Nucleus accumbens (tissue), 56 donors: ENCODE measurements around the gene ITPKC.
"Not testable (repeated sequence)": the region's sequence is repeated elsewhere in the genome, so short reads cannot be mapped to it uniquely, and the experiment has no call there.

Experiments used
- DNase-seq, 56 donors: peaks; one replicate each; lab custom pipeline; 2025; lab: John Stamatoyannopoulos, UW

Gene ITPKC

DNA sequence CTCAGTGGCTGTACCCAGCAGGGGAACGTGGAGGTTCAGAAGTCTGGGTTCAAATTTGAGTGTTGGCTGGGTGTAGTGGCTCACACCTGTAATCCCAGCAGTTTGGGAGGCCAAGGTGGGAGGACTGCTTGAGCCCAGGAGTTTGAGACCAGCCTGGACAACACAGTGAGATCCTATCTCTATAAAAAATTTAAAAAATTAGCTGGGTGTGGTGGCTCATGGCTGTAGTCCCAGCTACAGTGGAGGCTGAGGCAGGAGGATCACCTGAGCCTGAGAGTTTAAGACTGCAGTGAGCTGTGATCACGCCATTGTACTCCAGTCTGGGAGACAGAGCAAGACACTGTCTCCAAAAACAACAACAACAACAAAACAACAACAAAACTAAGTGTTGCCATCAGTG is 67.2 kb downstream of the ITPKC start:
- DNase-seq, result not testable (repeated sequence)

DNA sequence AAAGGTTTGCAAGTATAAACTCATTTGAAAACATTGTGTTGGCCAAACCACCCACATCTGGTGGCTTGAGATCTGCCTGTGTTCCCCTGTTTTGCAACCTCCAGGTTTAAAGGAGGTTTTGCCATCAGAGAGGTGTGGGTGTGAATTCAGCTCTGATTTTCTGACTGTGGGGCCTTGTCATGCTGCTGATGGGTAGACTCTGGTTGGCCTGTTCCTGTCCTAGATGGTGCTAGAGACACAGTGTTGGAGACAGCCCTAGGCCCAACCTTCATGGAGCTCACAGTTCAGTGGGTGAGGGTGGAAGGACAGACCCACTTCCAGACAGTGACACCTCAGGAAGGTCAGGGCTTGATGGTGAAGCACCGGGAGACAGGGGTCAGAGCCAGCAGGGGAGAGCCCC is 68.6 kb downstream of the ITPKC start:
- DNase-seq, result no peak

DNA sequence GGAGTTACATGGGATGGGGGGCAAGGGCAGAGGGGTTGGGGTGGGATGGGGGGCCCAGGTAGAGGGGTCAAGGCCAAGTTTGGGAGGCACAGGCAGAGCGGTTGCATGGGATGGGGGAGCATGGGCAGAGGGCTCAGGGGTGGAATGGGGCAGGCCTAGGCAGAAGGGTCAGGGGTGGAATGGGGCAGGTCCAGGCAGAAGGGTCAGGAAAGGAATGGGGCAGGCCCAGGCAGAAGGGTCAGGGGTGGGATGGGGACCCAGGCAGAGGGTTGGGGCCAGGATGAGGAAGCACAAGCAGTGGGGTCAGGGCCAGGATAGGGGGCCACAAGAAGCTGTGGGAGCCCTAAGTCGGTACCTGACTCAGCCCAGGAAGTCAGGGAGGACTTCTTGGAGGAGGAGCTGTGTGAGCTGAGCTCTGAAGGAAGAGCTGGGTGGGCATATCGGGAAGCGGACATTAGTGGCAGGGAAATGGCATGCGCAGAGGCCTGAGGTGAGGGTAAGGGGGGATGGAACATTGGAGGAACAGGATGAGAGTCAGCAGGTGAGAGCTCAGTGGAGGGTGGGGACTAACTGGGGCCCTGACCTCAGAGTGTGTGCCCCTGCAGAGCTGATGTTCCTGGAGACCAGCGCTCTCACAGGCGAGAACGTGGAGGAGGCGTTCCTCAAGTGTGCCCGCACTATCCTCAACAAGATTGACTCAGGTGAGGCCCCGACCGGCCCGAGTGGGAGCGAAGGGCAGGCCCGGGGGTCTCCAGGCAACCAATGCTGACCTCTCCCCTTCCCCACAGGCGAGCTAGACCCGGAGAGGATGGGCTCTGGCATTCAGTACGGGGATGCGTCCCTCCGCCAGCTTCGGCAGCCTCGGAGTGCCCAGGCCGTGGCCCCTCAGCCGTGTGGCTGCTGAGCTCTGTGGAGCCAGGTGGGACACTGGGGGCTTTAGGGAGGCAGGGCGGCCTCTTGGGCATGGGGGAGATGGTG is 69.4 kb downstream of the ITPKC start:
- no peak for DNase-seq
